ENCODE measurements around the gene ATXN1.

Gene ATXN1

DNA sequence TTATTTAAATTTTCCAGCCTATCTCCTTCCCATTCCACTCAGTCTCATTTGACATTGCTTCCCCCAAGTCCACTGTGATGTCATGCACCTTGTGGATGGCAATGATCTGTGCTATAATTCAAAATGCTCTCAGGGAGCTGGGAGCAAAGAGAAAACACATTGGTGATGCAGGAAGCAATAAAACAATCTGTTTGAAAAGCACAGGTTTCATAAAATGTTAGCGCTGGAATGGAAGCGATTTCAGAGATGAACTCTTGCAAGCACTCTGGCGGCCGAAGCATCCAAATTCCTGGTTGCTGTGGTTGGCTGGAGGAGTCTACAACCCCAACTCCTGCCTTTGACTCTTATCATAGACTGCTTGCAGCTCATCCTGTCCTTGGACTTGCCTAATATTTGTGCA lies 355.9 kb downstream of the ATXN1 start:
- TF ChIP-seq, protein P1, sequence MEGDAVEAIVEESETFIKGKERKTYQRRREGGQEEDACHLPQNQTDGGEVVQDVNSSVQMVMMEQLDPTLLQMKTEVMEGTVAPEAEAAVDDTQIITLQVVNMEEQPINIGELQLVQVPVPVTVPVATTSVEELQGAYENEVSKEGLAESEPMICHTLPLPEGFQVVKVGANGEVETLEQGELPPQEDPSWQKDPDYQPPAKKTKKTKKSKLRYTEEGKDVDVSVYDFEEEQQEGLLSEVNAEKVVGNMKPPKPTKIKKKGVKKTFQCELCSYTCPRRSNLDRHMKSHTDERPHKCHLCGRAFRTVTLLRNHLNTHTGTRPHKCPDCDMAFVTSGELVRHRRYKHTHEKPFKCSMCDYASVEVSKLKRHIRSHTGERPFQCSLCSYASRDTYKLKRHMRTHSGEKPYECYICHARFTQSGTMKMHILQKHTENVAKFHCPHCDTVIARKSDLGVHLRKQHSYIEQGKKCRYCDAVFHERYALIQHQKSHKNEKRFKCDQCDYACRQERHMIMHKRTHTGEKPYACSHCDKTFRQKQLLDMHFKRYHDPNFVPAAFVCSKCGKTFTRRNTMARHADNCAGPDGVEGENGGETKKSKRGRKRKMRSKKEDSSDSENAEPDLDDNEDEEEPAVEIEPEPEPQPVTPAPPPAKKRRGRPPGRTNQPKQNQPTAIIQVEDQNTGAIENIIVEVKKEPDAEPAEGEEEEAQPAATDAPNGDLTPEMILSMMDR (IDR thresholded peaks at IDR 0.05; ENCODE audit: low read depth, low read length): no peak
- H3K4me3 ChIP-seq (ENCODE audit: low read depth, low read length): no peak overlapping the region

DNA sequence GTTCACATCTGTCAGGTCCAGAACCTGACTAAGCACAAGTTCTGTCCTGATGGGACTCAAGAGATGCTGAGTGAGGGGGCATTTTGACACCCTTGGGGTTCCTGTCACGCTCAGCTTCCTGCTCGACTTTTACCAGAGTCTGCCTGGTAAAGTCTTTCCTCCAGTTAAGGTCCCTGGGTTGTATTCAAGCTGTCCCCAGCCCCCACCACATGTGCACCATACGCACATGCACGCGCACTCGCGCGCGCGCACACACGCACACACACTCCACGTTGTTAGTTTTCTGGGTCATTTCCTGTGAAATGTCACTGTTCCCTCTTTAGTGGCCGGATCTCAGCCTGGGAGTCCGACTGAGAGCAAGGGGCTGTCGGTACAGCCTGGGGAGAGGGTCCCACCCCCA lies 356.8 kb downstream of the ATXN1 start:
- no peak overlapping the region for H3K4me3 ChIP-seq (ENCODE audit: low read depth, low read length)
- TF ChIP-seq, protein P1 (IDR thresholded peaks at IDR 0.05; ENCODE audit: low read depth, low read length): no peak

DNA sequence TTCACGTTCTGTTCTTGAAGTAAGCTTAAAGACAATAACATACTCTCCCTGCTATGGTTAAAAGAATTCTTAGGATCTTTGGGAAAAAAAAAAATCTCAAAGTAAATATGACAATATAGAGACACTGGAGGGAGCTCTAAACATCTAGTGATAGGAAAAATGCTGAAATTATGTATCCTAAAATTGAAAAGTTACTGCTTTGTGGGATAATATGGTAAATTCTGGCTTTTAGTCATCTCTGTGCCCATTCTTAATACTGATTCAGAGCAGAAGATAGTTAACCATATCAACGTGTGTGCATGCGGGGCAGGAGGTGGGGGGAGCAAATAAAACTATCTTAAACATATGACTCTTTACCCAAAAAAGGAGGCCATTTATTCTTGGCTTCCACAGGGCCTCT lies 357.4 kb downstream of the ATXN1 start:
- no peak overlapping the region for H3K4me3 ChIP-seq (ENCODE audit: low read depth, low read length)
- TF ChIP-seq, protein P1 (IDR thresholded peaks at IDR 0.05; ENCODE audit: low read depth, low read length): no peak

DNA sequence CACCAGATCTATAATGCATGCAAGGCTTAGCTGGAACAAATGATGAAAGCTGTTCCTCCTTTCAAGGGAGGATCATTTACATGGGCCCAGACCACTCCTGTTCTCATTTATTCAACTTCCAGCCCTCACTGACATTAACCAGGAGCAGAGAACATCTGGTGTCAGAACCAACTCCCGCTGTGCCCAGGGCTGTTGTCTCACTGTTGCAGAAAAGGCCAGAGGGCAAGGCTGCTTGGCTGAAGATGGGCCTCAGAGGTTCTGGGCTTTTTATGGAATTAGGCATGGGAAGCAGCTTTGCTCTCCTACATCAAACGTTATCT lies 358.7 kb downstream of the ATXN1 start:
- TF ChIP-seq, protein P1 (IDR thresholded peaks at IDR 0.05; ENCODE audit: low read depth, low read length): no peak
- no peak overlapping the region for H3K4me3 ChIP-seq (ENCODE audit: low read depth, low read length)

DNA sequence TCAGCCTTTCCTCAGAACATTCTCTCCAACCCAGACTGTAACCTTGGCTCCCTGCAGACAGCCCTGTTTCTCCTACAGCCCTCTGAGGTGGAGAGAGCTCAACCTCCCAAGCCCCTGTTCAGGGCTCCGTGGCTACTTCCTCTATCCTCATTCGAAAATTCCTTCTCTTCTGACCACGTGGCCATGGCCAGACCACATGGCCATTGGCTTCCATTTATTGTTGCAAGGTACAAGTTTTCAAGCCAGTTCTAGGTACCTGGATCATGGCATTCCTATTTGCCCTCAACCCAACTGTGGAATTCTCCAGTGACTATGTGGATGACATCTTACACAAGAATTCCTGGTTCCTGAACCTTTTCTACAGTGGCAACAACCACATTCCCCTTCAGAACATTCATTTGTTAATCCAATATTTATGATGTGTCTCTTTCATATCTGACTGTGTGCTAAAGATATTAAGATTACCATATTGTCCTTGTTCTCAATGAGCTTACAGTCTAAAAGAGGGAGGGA lies 361.0 kb downstream of the ATXN1 start:
- TF ChIP-seq, protein P1 (IDR thresholded peaks at IDR 0.05; ENCODE audit: low read depth, low read length): no peak

DNA sequence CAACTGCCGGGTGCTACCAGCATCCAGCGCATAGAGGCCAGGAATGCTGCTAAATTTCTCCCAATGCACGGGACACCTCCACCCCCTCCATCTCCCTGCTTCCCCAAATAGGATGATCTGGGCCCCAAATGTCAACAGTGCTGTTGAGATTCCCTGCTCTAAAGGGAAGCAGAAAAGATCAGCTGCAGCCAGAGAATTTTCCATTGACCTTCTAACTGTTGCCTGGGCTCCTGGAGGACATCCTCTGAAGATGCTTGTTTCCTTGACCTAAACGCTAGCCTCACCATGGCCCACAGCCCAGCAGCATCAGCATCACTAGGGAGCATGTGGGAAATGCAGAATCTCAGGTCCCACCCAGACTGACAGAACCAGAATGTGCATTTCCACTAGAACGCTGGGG lies 361.6 kb downstream of the ATXN1 start:
- TF ChIP-seq, protein P1 (IDR thresholded peaks at IDR 0.05; ENCODE audit: low read depth, low read length): no peak
- H3K4me3 ChIP-seq (ENCODE audit: low read depth, low read length): no peak overlapping the region

More for the DNA sequence above, 361.0 kb downstream of the ATXN1 start:
- H3K4me3 ChIP-seq (ENCODE audit: low read depth, low read length): no peak overlapping the region

DNA sequence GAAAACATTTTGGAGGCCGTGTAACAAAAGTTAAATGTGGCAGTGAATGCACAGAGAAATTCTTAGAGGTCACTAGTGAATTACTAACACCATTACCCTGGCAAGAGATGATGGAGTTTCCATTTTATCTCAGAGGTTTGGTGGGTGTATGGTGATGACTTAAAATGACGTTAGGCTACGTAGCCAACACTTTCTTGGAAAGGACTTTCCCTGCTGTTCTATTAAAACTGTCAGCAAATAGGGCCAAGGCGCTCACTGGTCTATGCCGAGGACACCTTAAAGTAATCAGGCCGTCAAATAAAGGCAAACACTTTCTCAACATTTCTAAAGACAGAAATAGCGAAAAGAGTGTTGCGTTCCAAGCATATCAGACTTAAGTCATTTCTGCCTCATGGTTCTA lies 362.1 kb downstream of the ATXN1 start:
- TF ChIP-seq, protein P1 (IDR thresholded peaks at IDR 0.05; ENCODE audit: low read depth, low read length): no peak
- no peak overlapping the region for H3K4me3 ChIP-seq (ENCODE audit: low read depth, low read length)
